CD4-positive, CD25-positive, alpha-beta regulatory T cell (primary cell): ENCODE results near the gene NKX2-4. TPM values are rescaled to one million over a fixed set of nuclear protein-coding genes. Genes with fewer than 3 reads are reported as not detected.

Source experiments
- ATAC-seq, 2 donors: fragments of 150-1000 bp; cut with Tn5 transposase; one replicate each; pipeline ENCODE4 v1.10.0; 2021; ENCODE audit warnings: low read depth in 2 of 2, moderate number of reproducible peaks in 2 of 2, moderate library complexity in 1 of 2
- DNase-seq, 3 donors: peaks; one replicate each; pipeline versions ENCODE4 v3.0.0 to v3.0.0-alpha.2; 2012 to 2022; ENCODE audit warnings: mixed read lengths in 1 of 3
- H3K27ac ChIP-seq: one replicate; pipeline ENCODE4 v1.7.0; 2013; ENCODE audit warnings: mild to moderate bottlenecking, low read length; ENCODE audit not compliant: insufficient read depth, poor library complexity, severe bottlenecking
- H3K27me3 ChIP-seq: one replicate; pipeline ENCODE4 v1.7.0; 2013; ENCODE audit warnings: low read length; ENCODE audit not compliant: control insufficient read depth, insufficient read depth
- H3K36me3 ChIP-seq: one replicate; pipeline ENCODE4 v1.7.0; 2013; ENCODE audit warnings: mild to moderate bottlenecking, low read length, moderate library complexity; ENCODE audit not compliant: control insufficient read depth, insufficient read depth
- H3K4me1 ChIP-seq: 2 replicates; pipeline ENCODE4 v1.7.0; 2013; ENCODE audit warnings: mild to moderate bottlenecking, low read length; ENCODE audit not compliant: insufficient read depth, control insufficient read depth, poor library complexity, severe bottlenecking
- H3K4me3 ChIP-seq: one replicate; pipeline ENCODE4 v1.7.0; 2013; ENCODE audit warnings: low read depth, mild to moderate bottlenecking, low read length, moderate library complexity
- H3K9me3 ChIP-seq, 2 experiments: 1 replicate in 1 of 2; 2 replicates in 1 of 2; pipeline ENCODE4 v1.7.0; 2013; ENCODE audit warnings: low read length in 2 of 2, mild to moderate bottlenecking in 1 of 2, moderate library complexity in 1 of 2; ENCODE audit not compliant: control insufficient read depth in 2 of 2
- H3K27ac Mint-ChIP-seq, 3 donors: one replicate each; pipeline ENCODE4 v1.8.0; 2020 to 2022; ENCODE audit warnings: mild to moderate bottlenecking in 3 of 3, mixed read lengths in 3 of 3, moderate library complexity in 2 of 3
- H3K27me3 Mint-ChIP-seq: one replicate; pipeline ENCODE4 v1.8.0; 2022; ENCODE audit warnings: mild to moderate bottlenecking, mixed read lengths
- H3K36me3 Mint-ChIP-seq: one replicate; pipeline ENCODE4 v1.8.0; 2020; ENCODE audit warnings: mixed read lengths
- H3K4me1 Mint-ChIP-seq, 4 donors: one replicate each; pipeline ENCODE4 v1.8.0; 2020 to 2022; ENCODE audit warnings: mixed read lengths in 4 of 4, mild to moderate bottlenecking in 1 of 4
- H3K4me3 Mint-ChIP-seq, 4 donors: one replicate each; pipeline ENCODE4 v1.8.0; 2020 to 2022; ENCODE audit warnings: mild to moderate bottlenecking in 4 of 4, mixed read lengths in 4 of 4, moderate library complexity in 3 of 4
- H3K9me3 Mint-ChIP-seq, 7 donors: one replicate each; pipeline ENCODE4 v1.8.0; 2020 to 2022; ENCODE audit warnings: mixed read lengths in 7 of 7, mild to moderate bottlenecking in 3 of 7, moderate library complexity in 2 of 7
- polyA plus RNA-seq, 4 donors: library from polyadenylated mRNA; unstranded; fragments of 300-500 nt; fragmentation: Illumina TruSeq; gene quantifications; one replicate each; pipeline ENCODE4 v1.2.3, GENCODE V29; 2021
- total RNA-seq: library from RNA; stranded (reverse); gene quantifications from one replicate; pipeline ENCODE4 v1.2.3, GENCODE V29; 2022

Gene NKX2-4
- total and polyA plus RNA-seq, 5 donors from 2014 or later: not detected

GRCh38 chr20:21386111-21386510 is 11.2 kb downstream of the NKX2-4 start:
- peaks cover 0 to 4% (median 0%) of the 10 kb centered on the region in 4 donors for H3K4me1 Mint-ChIP-seq
- H3K27ac Mint-ChIP-seq: no peak overlapping the region
- H3K9me3 Mint-ChIP-seq: no peaks in the 10 kb centered on the region
- Histone ChIP-seq H3K9me3 (no peaks in the 10 kb centered on the region), H3K4me1 (no peaks in the 10 kb centered on the region), H3K27me3 (no peaks in the 10 kb centered on the region), H3K36me3 (peaks cover 69% of the 10 kb centered on the region), H3K27ac (no peak overlapping the region), H3K4me3 (no peak overlapping the region)
- H3K27me3 Mint-ChIP-seq: peaks cover 10% of the 10 kb centered on the region
- ATAC-seq (no peak), DNase-seq (no peak)
- H3K4me3 Mint-ChIP-seq: no peak overlapping the region
- H3K36me3 Mint-ChIP-seq: peaks cover 50% of the 10 kb centered on the region

- H3K36me3 ChIP-seq: peaks cover 83% of the 10 kb centered on the region
- Mint-ChIP-seq H3K4me3 (no peak overlapping the region), H3K36me3 (peaks cover 58% of the 10 kb centered on the region)
Measured at GRCh38 chr20:21384308-21384892, 12.9 kb downstream of the NKX2-4 start.

GRCh38 chr20:21381619-21382018 is 15.7 kb downstream of the NKX2-4 start:
- Histone ChIP-seq H3K36me3 (peaks cover 67% of the 10 kb centered on the region), H3K27ac (no peak overlapping the region), H3K9me3 (no peaks in the 10 kb centered on the region), H3K4me1 (peaks cover 3% of the 10 kb centered on the region), H3K4me3 (no peak overlapping the region), H3K27me3 (no peaks in the 10 kb centered on the region)
- ATAC-seq: no peak
- H3K9me3 Mint-ChIP-seq: no peaks in the 10 kb centered on the region
- peaks cover 0 to 10% (median 3%) of the 10 kb centered on the region in 4 donors for H3K4me1 Mint-ChIP-seq
- H3K36me3 Mint-ChIP-seq: peaks cover 64% of the 10 kb centered on the region
- DNase-seq: no peak
- no peak overlapping the region for H3K4me3 Mint-ChIP-seq
- H3K27ac Mint-ChIP-seq: no peak overlapping the region
- H3K27me3 Mint-ChIP-seq: no peaks in the 10 kb centered on the region

More at GRCh38 chr20:21384308-21384892, 12.9 kb downstream of the NKX2-4 start:
- H3K27ac Mint-ChIP-seq: no peak overlapping the region
- no peak for DNase-seq
- H3K9me3 ChIP-seq: no peaks in the 10 kb centered on the region
- no peaks in the 10 kb centered on the region for H3K9me3 Mint-ChIP-seq
- no peaks in the 10 kb centered on the region for H3K27me3 ChIP-seq
- H3K4me3 ChIP-seq: no peak overlapping the region
- no peaks in the 10 kb centered on the region for H3K4me1 ChIP-seq
- ATAC-seq: no peak
- no peak overlapping the region for H3K27ac ChIP-seq
- peaks cover 0 to 2% (median 0%) of the 10 kb centered on the region in 4 donors for H3K4me1 Mint-ChIP-seq
- H3K27me3 Mint-ChIP-seq: no peaks in the 10 kb centered on the region

GRCh38 chr20:21380711-21381110 is 16.6 kb downstream of the NKX2-4 start:
- no peak overlapping the region for H3K27ac Mint-ChIP-seq
- Histone ChIP-seq H3K4me3 (no peak overlapping the region), H3K36me3 (peaks cover 66% of the 10 kb centered on the region), H3K27ac (no peak overlapping the region), H3K9me3 (no peaks in the 10 kb centered on the region), H3K27me3 (no peaks in the 10 kb centered on the region), H3K4me1 (peaks cover 3% of the 10 kb centered on the region)
- peaks cover 0 to 13% (median 4%) of the 10 kb centered on the region in 4 donors for H3K4me1 Mint-ChIP-seq
- DNase-seq (no peak), ATAC-seq (no peak)
- H3K9me3 Mint-ChIP-seq: no peaks in the 10 kb centered on the region
- no peaks in the 10 kb centered on the region for H3K27me3 Mint-ChIP-seq
- H3K36me3 Mint-ChIP-seq: peaks cover 62% of the 10 kb centered on the region
- no peak overlapping the region for H3K4me3 Mint-ChIP-seq

GRCh38 chr20:21378259-21378658 is 19.1 kb downstream of the NKX2-4 start:
- Mint-ChIP-seq H3K36me3 (peaks cover 60% of the 10 kb centered on the region), H3K27me3 (no peaks in the 10 kb centered on the region), H3K27ac (peak overlapping the region in 1 of 3 donors; percentile 79), H3K4me3 (no peak overlapping the region), H3K4me1 (peaks cover 4 to 23% (median 14%) of the 10 kb centered on the region in 4 donors), H3K9me3 (no peaks in the 10 kb centered on the region)
- DNase-seq (no peak), ATAC-seq (no peak)
- Histone ChIP-seq H3K36me3 (peaks cover 53% of the 10 kb centered on the region), H3K9me3 (no peaks in the 10 kb centered on the region), H3K27ac (no peak overlapping the region), H3K27me3 (no peaks in the 10 kb centered on the region), H3K4me1 (peaks cover 3% of the 10 kb centered on the region), H3K4me3 (no peak overlapping the region)

- peaks cover 4 to 23% (median 14%) of the 10 kb centered on the region in 4 donors for H3K4me1 Mint-ChIP-seq
- ATAC-seq (no peak), DNase-seq (no peak)
- no peak overlapping the region for H3K27ac Mint-ChIP-seq
- H3K9me3 Mint-ChIP-seq: no peaks in the 10 kb centered on the region
- peaks cover 58% of the 10 kb centered on the region for H3K36me3 Mint-ChIP-seq
- no peak overlapping the region for H3K4me3 Mint-ChIP-seq
- H3K4me1 ChIP-seq: peaks cover 3% of the 10 kb centered on the region
- no peaks in the 10 kb centered on the region for H3K27me3 ChIP-seq
- H3K4me3 ChIP-seq: no peak overlapping the region
- no peaks in the 10 kb centered on the region for H3K9me3 ChIP-seq
- H3K27ac ChIP-seq: no peak overlapping the region
- peaks cover 49% of the 10 kb centered on the region for H3K36me3 ChIP-seq
- H3K27me3 Mint-ChIP-seq: no peaks in the 10 kb centered on the region
Measured at GRCh38 chr20:21377701-21378100, 19.6 kb downstream of the NKX2-4 start.

GRCh38 chr20:21376626-21377025 is 20.7 kb downstream of the NKX2-4 start:
- DNase-seq: no peak
- no peak for ATAC-seq
- peak overlapping the region in 1 of 3 donors; percentile 83 for H3K27ac Mint-ChIP-seq
- H3K4me1 Mint-ChIP-seq: peaks cover 4 to 23% (median 16%) of the 10 kb centered on the region in 4 donors
- peaks cover 58% of the 10 kb centered on the region for H3K36me3 Mint-ChIP-seq
- Histone ChIP-seq H3K36me3 (peaks cover 44% of the 10 kb centered on the region), H3K9me3 (no peaks in the 10 kb centered on the region), H3K4me3 (no peak overlapping the region), H3K4me1 (peaks cover 3% of the 10 kb centered on the region), H3K27me3 (no peaks in the 10 kb centered on the region), H3K27ac (no peak overlapping the region)
- H3K4me3 Mint-ChIP-seq: no peak overlapping the region
- no peaks in the 10 kb centered on the region for H3K9me3 Mint-ChIP-seq
- no peaks in the 10 kb centered on the region for H3K27me3 Mint-ChIP-seq

GRCh38 chr20:21373436-21373835 is 23.9 kb downstream of the NKX2-4 start:
- Histone ChIP-seq H3K36me3 (peaks cover 45% of the 10 kb centered on the region), H3K27me3 (no peaks in the 10 kb centered on the region), H3K4me1 (no peaks in the 10 kb centered on the region), H3K4me3 (no peak overlapping the region), H3K9me3 (no peaks in the 10 kb centered on the region), H3K27ac (no peak overlapping the region)
- Mint-ChIP-seq H3K4me1 (peaks cover 4 to 22% (median 15%) of the 10 kb centered on the region in 4 donors), H3K4me3 (no peak overlapping the region), H3K36me3 (peaks cover 55% of the 10 kb centered on the region), H3K27ac (no peak overlapping the region), H3K9me3 (no peaks in the 10 kb centered on the region), H3K27me3 (no peaks in the 10 kb centered on the region)
- no peak for DNase-seq
- ATAC-seq: no peak
